CD4-positive, alpha-beta T cell (primary cell): ENCODE results near the gene TLR5. TPM values are rescaled to one million over a fixed set of nuclear protein-coding genes. Genes with fewer than 3 reads are reported as not detected.

Experiments used
- ATAC-seq: fragments of 200-7000 bp; cut with Tn5 transposase; one replicate; pipeline ENCODE4 v1.10.0; 2022; ENCODE audit warnings: mild to moderate bottlenecking; ENCODE audit not compliant: poor library complexity
- CTCF ChIA-PET: fragments of 350-600 bp; sonication (Branson Sonifier 250); formaldehyde crosslinking; loops from one replicate; lab custom pipeline; 2021; ENCODE audit warnings: antibody characterized with exemption, inconsistent platforms; lab: Charles Lee
- POLR2A ChIA-PET: fragments of 350-600 bp; sonication (Branson Sonifier 250); formaldehyde crosslinking; loops from one replicate; lab custom pipeline; 2021; ENCODE audit warnings: antibody characterized with exemption, inconsistent platforms; lab: Charles Lee
- DNase-seq, 14 experiments: peaks; one replicate each; pipeline ENCODE4 v3.0.0-alpha.2; 2013 to 2020; ENCODE audit warnings: mixed read lengths in 2 of 14
- H3K27ac ChIP-seq, 2 donors: one replicate each; pipeline versions ENCODE4 v1.5.1 to v1.7.0; 2013; ENCODE audit warnings: low read length in 2 of 2, low read depth in 1 of 2, mild to moderate bottlenecking in 1 of 2
- H3K27me3 ChIP-seq, 2 experiments: 1 replicate in 1 of 2; 2 replicates in 1 of 2; pipeline versions ENCODE4 v1.6.1 to v1.7.0; 2013; ENCODE audit warnings: low read length in 2 of 2, control low read depth in 1 of 2, mild to moderate bottlenecking in 1 of 2, moderate library complexity in 1 of 2; ENCODE audit not compliant: insufficient read depth in 2 of 2, control insufficient read depth in 1 of 2
- H3K36me3 ChIP-seq: one replicate; pipeline ENCODE4 v1.6.1; 2013; ENCODE audit warnings: low read length, control low read depth; ENCODE audit not compliant: insufficient read depth
- H3K4me1 ChIP-seq: one replicate; pipeline ENCODE4 v1.6.1; 2013; ENCODE audit warnings: low read length, control low read depth; ENCODE audit not compliant: insufficient read depth
- H3K4me3 ChIP-seq: one replicate; pipeline ENCODE4 v1.5.1; 2013; ENCODE audit warnings: mild to moderate bottlenecking, low read length, moderate library complexity
- H3K9me3 ChIP-seq, 2 experiments: 1 replicate in 1 of 2; 2 replicates in 1 of 2; pipeline versions ENCODE4 v1.6.1 to v1.7.0; 2013; ENCODE audit warnings: low read length in 2 of 2, mild to moderate bottlenecking in 2 of 2, control low read depth in 1 of 2, moderate library complexity in 1 of 2; ENCODE audit not compliant: control insufficient read depth in 1 of 2, insufficient read depth in 1 of 2
- H3K27ac Mint-ChIP-seq: one replicate; pipeline ENCODE4 v1.8.0; 2020; ENCODE audit warnings: mixed read lengths
- H3K27me3 Mint-ChIP-seq: one replicate; pipeline ENCODE4 v1.8.0; 2021; ENCODE audit warnings: mixed read lengths
- H3K36me3 Mint-ChIP-seq: one replicate; pipeline ENCODE4 v1.8.0; 2021; ENCODE audit warnings: low read depth, mixed read lengths
- H3K4me1 Mint-ChIP-seq: one replicate; pipeline ENCODE4 v1.8.0; 2021; ENCODE audit warnings: low read depth, mixed read lengths
- H3K4me3 Mint-ChIP-seq: one replicate; pipeline ENCODE4 v1.8.0; 2020; ENCODE audit warnings: mild to moderate bottlenecking, mixed read lengths
- H3K9me3 Mint-ChIP-seq: one replicate; pipeline ENCODE4 v1.8.0; 2020; ENCODE audit warnings: mixed read lengths
- CTCF ChIP-seq: fragments of 200-600 bp; IDR thresholded peaks from one replicate; pipeline ENCODE4 v1.8.0; 2022; ENCODE audit warnings: antibody characterized with exemption, mild to moderate bottlenecking
- intact Hi-C, 2 experiments: fragments of 100-400 bp; cut with DNase I in 1 of 2; cut with micrococcal nuclease in 1 of 2; formaldehyde crosslinking; loops; one replicate each; pipeline versions ENCODE4 v1.15.1 to v1.9.0; 2023 to 2025; cut with DNase I, micrococcal nuclease
- total RNA-seq, 174 experiments: library from RNA in 2 of 174; stranded (reverse) in 2 of 174; gene quantifications; one replicate each; pipeline ENCODE4 v1.2.3 and lab custom pipeline; 2021 to 2026

The TLR5 gene
- total RNA-seq, 2 experiments from 2014 or later, result 2.1 to 2.5 TPM

GRCh38 chr1:223095870-223096269 lies 47.2 kb downstream of the TLR5 start:
- H3K27me3 ChIP-seq, result no peaks in the 10 kb centered on the region
- Mint-ChIP-seq H3K36me3 (no peaks in the 10 kb centered on the region), H3K27ac (no peak overlapping the region), H3K9me3 (peaks cover 7% of the 10 kb centered on the region), H3K4me3 (no peak overlapping the region), H3K27me3 (peaks cover 12% of the 10 kb centered on the region), H3K4me1 (no peaks in the 10 kb centered on the region)
- peaks cover 0 to 8% of the 10 kb centered on the region in 2 experiments for H3K9me3 ChIP-seq
- ATAC-seq, result no peak
- TF ChIP-seq CTCF, result no peak
- H3K36me3 ChIP-seq, result no peaks in the 10 kb centered on the region
- ChIA-PET CTCF (no interaction called here), POLR2A (no interaction called here)
- H3K27ac ChIP-seq, result no peak overlapping the region
- no peak overlapping the region for H3K4me3 ChIP-seq
- DNase-seq, result no peak
- intact Hi-C loops, result no loop called here
- H3K4me1 ChIP-seq, result no peaks in the 10 kb centered on the region

GRCh38 chr1:223091896-223092295 lies 51.2 kb downstream of the TLR5 start:
- POLR2A ChIA-PET, result no interaction called here
- intact Hi-C loops, result no loop called here

GRCh38 chr1:223089250-223089649 lies 53.8 kb downstream of the TLR5 start:
- no peak overlapping the region for H3K27ac Mint-ChIP-seq
- no peaks in the 10 kb centered on the region for H3K36me3 ChIP-seq
- ATAC-seq (no peak), DNase-seq (no peak)
- H3K4me1 Mint-ChIP-seq, result peaks cover 12% of the 10 kb centered on the region
- no peaks in the 10 kb centered on the region for H3K9me3 ChIP-seq
- no peak overlapping the region for H3K4me3 Mint-ChIP-seq
- no peak overlapping the region for H3K4me3 ChIP-seq
- ChIA-PET POLR2A (interaction anchor here (0.7 kb wide), 1 partner anchor 15 kb away, joined by 3 read pairs; no protein-coding TSS in a partner anchor), CTCF (interaction anchor here (1.3 kb wide), 1 partner anchor 9 kb away, joined by 3 read pairs; no protein-coding TSS in a partner anchor)
- H3K27me3 Mint-ChIP-seq, result no peaks in the 10 kb centered on the region
- no peaks in the 10 kb centered on the region for H3K4me1 ChIP-seq
- intact Hi-C loops, result no loop called here
- no peak for TF ChIP-seq CTCF
- no peaks in the 10 kb centered on the region for H3K36me3 Mint-ChIP-seq
- no peaks in the 10 kb centered on the region for H3K9me3 Mint-ChIP-seq
- H3K27ac ChIP-seq, result no peak overlapping the region
- no peaks in the 10 kb centered on the region for H3K27me3 ChIP-seq

More at GRCh38 chr1:223091896-223092295, 51.2 kb downstream of the TLR5 start:
- Mint-ChIP-seq H3K9me3 (no peaks in the 10 kb centered on the region), H3K27me3 (no peaks in the 10 kb centered on the region), H3K36me3 (no peaks in the 10 kb centered on the region), H3K4me1 (peaks cover 9% of the 10 kb centered on the region), H3K27ac (no peak overlapping the region), H3K4me3 (no peak overlapping the region)
- Histone ChIP-seq H3K4me3 (no peak overlapping the region), H3K27me3 (no peaks in the 10 kb centered on the region), H3K27ac (no peak overlapping the region), H3K36me3 (no peaks in the 10 kb centered on the region), H3K4me1 (no peaks in the 10 kb centered on the region), H3K9me3 (no peaks in the 10 kb centered on the region)
- ATAC-seq, result no peak
- DNase-seq, result no peak
- no peak for TF ChIP-seq CTCF
- CTCF ChIA-PET, result no interaction called here
